Neural cell (in vitro differentiated cells): ENCODE results near the gene MRPS22.

Experiments
- EP300 ChIP-seq: fragments of 450-650 bp; conservative IDR thresholded peaks from 2 replicates; pipeline ENCODE4 v1.6.1; 2014; ENCODE audit warnings: antibody characterized with exemption, mild to moderate bottlenecking, moderate library complexity; ENCODE audit not compliant: poor library complexity, severe bottlenecking
- EZH2 ChIP-seq: fragments of 200-600, 300-800 bp; shearing (Covaris generic), sonication (generic); IDR thresholded peaks from 2 replicates; pipeline ENCODE4 v1.6.1; 2014; ENCODE audit warnings: antibody characterized with exemption, low read length, borderline replicate concordance, mild to moderate bottlenecking; ENCODE audit not compliant: insufficient read depth, poor library complexity, severe bottlenecking
- MXI1 ChIP-seq: fragments of 450-650 bp; conservative IDR thresholded peaks from 2 replicates; pipeline ENCODE4 v1.6.1; 2014; ENCODE audit warnings: antibody characterized with exemption, mild to moderate bottlenecking; ENCODE audit not compliant: poor library complexity, severe bottlenecking
- POLR2AphosphoS5 ChIP-seq: IDR thresholded peaks from 2 replicates; pipeline ENCODE4 v1.6.1; 2012
- RAD21 ChIP-seq: fragments of 450-650 bp; conservative IDR thresholded peaks from 2 replicates; pipeline ENCODE4 v1.6.1; 2014; ENCODE audit warnings: antibody characterized with exemption, mild to moderate bottlenecking, moderate library complexity
- SMC3 ChIP-seq: fragments of 450-650 bp; conservative IDR thresholded peaks from 2 replicates; pipeline ENCODE4 v1.6.1; 2014; ENCODE audit warnings: antibody characterized with exemption, mild to moderate bottlenecking, moderate library complexity; ENCODE audit not compliant: poor library complexity
- TAF1 ChIP-seq: IDR thresholded peaks from 2 replicates; pipeline ENCODE4 v1.6.1; 2012; ENCODE audit warnings: low read depth
- TF ChIP-seq, protein P1 (sequence below): fragments of 450-650 bp; IDR thresholded peaks from 2 replicates; pipeline ENCODE4 v1.5.1; 2014; ENCODE audit warnings: antibody characterized with exemption, mild to moderate bottlenecking, moderate library complexity; ENCODE audit not compliant: poor library complexity, severe bottlenecking

DNA sequence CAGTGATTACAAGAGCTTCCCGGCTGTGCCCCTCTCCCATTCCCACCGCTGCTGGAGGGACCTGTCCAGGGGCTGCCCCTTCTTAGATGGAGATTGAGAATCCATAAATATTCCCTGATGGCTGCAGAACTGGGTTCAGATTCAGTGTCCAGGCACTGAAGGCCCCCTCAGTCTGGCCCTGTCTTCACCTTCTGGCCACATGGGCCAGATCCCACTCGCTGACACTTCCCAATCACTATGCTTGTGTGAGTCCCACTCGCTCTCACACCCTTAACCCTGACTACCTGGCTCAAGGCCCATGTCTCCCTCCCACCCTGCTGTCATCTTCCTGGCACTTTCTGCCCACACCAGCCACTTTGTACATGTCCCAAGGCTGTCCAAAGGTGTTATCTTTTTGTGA lies 15.5 kb upstream of the MRPS22 start:
- TF ChIP-seq, protein P1, sequence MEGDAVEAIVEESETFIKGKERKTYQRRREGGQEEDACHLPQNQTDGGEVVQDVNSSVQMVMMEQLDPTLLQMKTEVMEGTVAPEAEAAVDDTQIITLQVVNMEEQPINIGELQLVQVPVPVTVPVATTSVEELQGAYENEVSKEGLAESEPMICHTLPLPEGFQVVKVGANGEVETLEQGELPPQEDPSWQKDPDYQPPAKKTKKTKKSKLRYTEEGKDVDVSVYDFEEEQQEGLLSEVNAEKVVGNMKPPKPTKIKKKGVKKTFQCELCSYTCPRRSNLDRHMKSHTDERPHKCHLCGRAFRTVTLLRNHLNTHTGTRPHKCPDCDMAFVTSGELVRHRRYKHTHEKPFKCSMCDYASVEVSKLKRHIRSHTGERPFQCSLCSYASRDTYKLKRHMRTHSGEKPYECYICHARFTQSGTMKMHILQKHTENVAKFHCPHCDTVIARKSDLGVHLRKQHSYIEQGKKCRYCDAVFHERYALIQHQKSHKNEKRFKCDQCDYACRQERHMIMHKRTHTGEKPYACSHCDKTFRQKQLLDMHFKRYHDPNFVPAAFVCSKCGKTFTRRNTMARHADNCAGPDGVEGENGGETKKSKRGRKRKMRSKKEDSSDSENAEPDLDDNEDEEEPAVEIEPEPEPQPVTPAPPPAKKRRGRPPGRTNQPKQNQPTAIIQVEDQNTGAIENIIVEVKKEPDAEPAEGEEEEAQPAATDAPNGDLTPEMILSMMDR = no peak
- no peak for TF ChIP-seq EZH2
- no peak for TF ChIP-seq POLR2AphosphoS5
- TF ChIP-seq TAF1 = no peak
- TF ChIP-seq EP300 = no peak
- TF ChIP-seq SMC3 = no peak
- TF ChIP-seq RAD21 = no peak
- TF ChIP-seq MXI1 = no peak
